HCT116 (cell line): Measurements from ENCODE around the gene COLEC11. TPM values are rescaled to one million over a fixed set of nuclear protein-coding genes. Genes with fewer than 3 reads are reported as not detected.

ENCODE experiments used
- ATAC-seq: fragments of 200-7000 bp; cut with Tn5 transposase; 2 replicates; pipeline ENCODE4 v1.9.1; 2020; ENCODE audit warnings: mild to moderate bottlenecking, moderate library complexity
- BruUV-seq: library from RNA; stranded (reverse); fragments of 400-500 nt; replicated peaks from 2 replicates; lab custom pipeline; 2021; lab: Mats Ljungman, UMichigan
- CTCF ChIA-PET: fragments of 300-600 bp; sonication (Branson Sonifier 250); formaldehyde crosslinking; loops from one replicate; lab custom pipeline; 2021; ENCODE audit warnings: antibody characterized with exemption; lab: Charles Lee
- POLR2A ChIA-PET: fragments of 300-600, 350-600 bp; sonication (Branson Sonifier 250); formaldehyde crosslinking; loops from one replicate; lab custom pipeline; 2021; ENCODE audit warnings: antibody characterized with exemption; lab: Charles Lee
- RAD21 ChIA-PET, 2 experiments: fragments of 300-600 bp; sonication (Branson Sonifier 250); formaldehyde crosslinking; loops; one replicate each; lab custom pipeline; 2023; ENCODE audit warnings: low total read pairs in 2 of 2; ENCODE audit not compliant: uncharacterized antibody in 2 of 2, unreplicated experiment in 2 of 2, low non-redundant PET in 1 of 2; lab: Charles Lee
- DNase-seq: peaks from one replicate; pipeline ENCODE4 v3.0.0-alpha.2; 2010; ENCODE audit warnings: low read depth, low spot score
- H2AFZ ChIP-seq: fragments of 200-600 bp; shearing (Covaris generic), sonication (generic); 2 replicates; pipeline ENCODE4 v1.6.1; 2017; ENCODE audit warnings: low read depth, mixed run types, mixed read lengths, antibody characterized with exemption, low read length; ENCODE audit not compliant: poor library complexity, severe bottlenecking
- H3K27ac ChIP-seq: 2 replicates; pipeline ENCODE4 v1.5.1; 2012; ENCODE audit warnings: low read depth, low read length
- H3K27me3 ChIP-seq: fragments of 200-600 bp; sonication (generic); 2 replicates; pipeline ENCODE4 v1.6.1; 2016; ENCODE audit warnings: mixed run types, low read length, mixed read lengths; ENCODE audit not compliant: insufficient read depth
- H3K36me3 ChIP-seq, 2 experiments: fragments of 200-500 bp in 1 of 2; fragments of 200-600 bp in 1 of 2; sonication (Bioruptor generic) in 1 of 2; sonication (generic) in 1 of 2; 2 replicates each; pipeline versions ENCODE4 v1.5.1 to v1.6.1; 2014 to 2016; ENCODE audit warnings: low read length in 2 of 2, inconsistent platforms in 1 of 2, mixed read lengths in 1 of 2, mixed run types in 1 of 2; ENCODE audit not compliant: insufficient read depth in 2 of 2, control insufficient read depth in 1 of 2
- H3K4me1 ChIP-seq, 2 experiments: fragments of 200-600 bp in 1 of 2; sonication (generic) in 1 of 2; 2 replicates each; pipeline versions ENCODE4 v1.5.1 to v1.6.1; 2012 to 2017; ENCODE audit warnings: low read length in 2 of 2, inconsistent platforms in 1 of 2, mild to moderate bottlenecking in 1 of 2, mixed read lengths in 1 of 2, mixed run types in 1 of 2, moderate library complexity in 1 of 2; ENCODE audit not compliant: insufficient read depth in 2 of 2, control insufficient read depth in 1 of 2
- H3K4me2 ChIP-seq: fragments of 200-600 bp; sonication (generic); 2 replicates; pipeline ENCODE4 v1.6.1; 2017; ENCODE audit warnings: mixed run types, low read length, mixed read lengths
- H3K4me3 ChIP-seq, 2 experiments: fragments of 200-600 bp in 1 of 2; sonication (generic) in 1 of 2; replicated peaks in 1 of 2; 2 replicates each; pipeline ENCODE4 v1.5.1; 2011 to 2016; ENCODE audit warnings: low read length in 2 of 2, control low read depth in 1 of 2, low read depth in 1 of 2, mild to moderate bottlenecking in 1 of 2, mixed read lengths in 1 of 2, mixed run types in 1 of 2
- H3K79me2 ChIP-seq: fragments of 200-600 bp; sonication (generic); 2 replicates; pipeline ENCODE4 v1.6.1; 2017; ENCODE audit warnings: mild to moderate bottlenecking, mixed run types, low read length, moderate library complexity, mixed read lengths; ENCODE audit not compliant: insufficient read depth
- H3K9ac ChIP-seq: fragments of 200-600 bp; sonication (generic); 2 replicates; pipeline ENCODE4 v1.6.1; 2016; ENCODE audit warnings: low read length, mixed read lengths
- H3K9me2 ChIP-seq: fragments of 200-600 bp; sonication (generic), shearing (Covaris generic); 2 replicates; pipeline ENCODE4 v1.6.1; 2017; ENCODE audit warnings: mixed run types, mild to moderate bottlenecking, moderate library complexity; ENCODE audit not compliant: insufficient read depth
- H3K9me3 ChIP-seq, 2 experiments: fragments of 200-500 bp in 1 of 2; fragments of 200-600 bp in 1 of 2; sonication (Bioruptor generic) in 1 of 2; sonication (generic) in 1 of 2; 2 replicates each; pipeline ENCODE4 v1.6.1; 2014 to 2017; ENCODE audit warnings: low read length in 2 of 2, mixed read lengths in 2 of 2, inconsistent platforms in 1 of 2, low read depth in 1 of 2, mild to moderate bottlenecking in 1 of 2, mixed run types in 1 of 2, moderate library complexity in 1 of 2; ENCODE audit not compliant: control insufficient read depth in 1 of 2, insufficient read depth in 1 of 2
- H4K20me1 ChIP-seq: fragments of 200-600 bp; sonication (generic), shearing (Covaris generic); 2 replicates; pipeline ENCODE4 v1.6.1; 2017; ENCODE audit warnings: mixed run types, mild to moderate bottlenecking, moderate library complexity; ENCODE audit not compliant: insufficient read depth
- EGR1 ChIP-seq: IDR thresholded peaks from 2 replicates; pipeline ENCODE4 v1.6.1; 2012; ENCODE audit warnings: low read depth
- EZH2 ChIP-seq: fragments of 200-600 bp; sonication (generic); IDR thresholded peaks from 2 replicates; pipeline ENCODE4 v1.6.1; 2017; ENCODE audit warnings: antibody characterized with exemption, mixed run types
- EZH2phosphoT487 ChIP-seq: fragments of 200-600 bp; IDR thresholded peaks from 2 replicates; pipeline ENCODE4 v1.6.1; 2018; ENCODE audit warnings: antibody characterized with exemption, borderline replicate concordance
- FOSL1 ChIP-seq: IDR thresholded peaks from 2 replicates; pipeline ENCODE4 v1.6.1; 2012; ENCODE audit warnings: low read depth
- JUND ChIP-seq: IDR thresholded peaks from 2 replicates; pipeline ENCODE4 v1.6.1; 2012
- POLR2A ChIP-seq: IDR thresholded peaks from 2 replicates; pipeline ENCODE4 v1.7.0; 2011; ENCODE audit warnings: borderline replicate concordance; ENCODE audit not compliant: insufficient read depth, insufficient read length; ENCODE audit errors: extremely low read depth
- POLR2AphosphoS5 ChIP-seq: IDR thresholded peaks from 2 replicates; pipeline ENCODE4 v1.6.1; 2011; ENCODE audit warnings: mild to moderate bottlenecking, low read depth, low read length, moderate library complexity
- RAD21 ChIP-seq: IDR thresholded peaks from 2 replicates; pipeline ENCODE4 v1.6.1; 2012; ENCODE audit warnings: low read depth, mild to moderate bottlenecking
- SIN3A ChIP-seq: IDR thresholded peaks from 2 replicates; pipeline ENCODE4 v1.6.1; 2012; ENCODE audit warnings: low read depth
- TCF7L2 ChIP-seq: IDR thresholded peaks from 2 replicates; pipeline ENCODE4 v1.7.0; 2011; ENCODE audit warnings: borderline replicate concordance, inconsistent platforms; ENCODE audit not compliant: insufficient read depth, insufficient read length; ENCODE audit errors: extremely low read depth
- YY1 ChIP-seq: IDR thresholded peaks from 2 replicates; pipeline ENCODE4 v1.6.1; 2011; ENCODE audit warnings: low read length, low read depth, moderate library complexity, mild to moderate bottlenecking; ENCODE audit not compliant: insufficient replicate concordance; ENCODE audit errors: extremely low read depth
- ZNF274 ChIP-seq: fragments of 200-500 bp; sonication (Bioruptor generic); IDR thresholded peaks from 2 replicates; pipeline ENCODE4 v1.6.1; 2014; ENCODE audit warnings: mild to moderate bottlenecking, low read depth, low read length, inconsistent platforms
- intact Hi-C: fragments of 100-400 bp; cut with micrococcal nuclease; formaldehyde crosslinking; loops from 2 replicates; pipeline ENCODE4 v1.10.0; 2022
- total RNA-seq: library from RNA; stranded (reverse); gene quantifications from one replicate; pipeline ENCODE4 v1.2.1, GENCODE V29; 2021; ENCODE audit not compliant: unreplicated experiment
- TF ChIP-seq, protein P1 (sequence below): IDR thresholded peaks from 2 replicates; pipeline ENCODE4 v1.6.1; 2012; ENCODE audit warnings: low read depth
- TF ChIP-seq, protein P2 (sequence below): IDR thresholded peaks from 2 replicates; pipeline ENCODE4 v1.6.1; 2011; ENCODE audit warnings: mild to moderate bottlenecking, low read length, moderate library complexity; ENCODE audit not compliant: insufficient replicate concordance; ENCODE audit errors: extremely low read depth
- TF ChIP-seq, protein P3 (sequence below): IDR thresholded peaks from 2 replicates; pipeline ENCODE4 v1.6.1; 2012

Gene COLEC11
- total RNA-seq, 1 experiment from 2014 or later, result 0.15 TPM

DNA sequence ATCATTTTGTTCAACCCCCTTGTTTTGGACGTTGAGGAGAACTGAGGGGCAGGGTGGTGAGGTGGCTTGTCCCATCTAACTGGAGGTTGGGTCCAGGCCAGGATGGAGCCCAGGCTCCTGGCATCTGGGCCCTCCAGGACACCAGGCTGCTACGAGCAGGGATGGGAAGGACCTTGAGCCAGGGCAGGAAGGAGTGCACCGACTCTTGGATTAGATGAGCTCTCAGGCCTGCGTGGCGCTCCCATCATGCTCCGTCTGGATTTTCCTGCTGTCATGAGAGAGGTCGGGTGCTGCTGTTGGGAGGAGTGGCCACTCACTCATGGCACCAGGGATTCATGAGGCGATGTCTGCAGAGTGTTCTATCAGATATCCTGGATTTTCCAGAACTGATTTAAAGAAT lies 44.7 kb downstream of the COLEC11 start:
- H2AFZ ChIP-seq, result no peak overlapping the region
- TF ChIP-seq RAD21 (no peak), EGR1 (no peak), ZNF274 (no peak)
- POLR2A ChIA-PET, result no interaction called here
- BruUV-seq, result no TSS peak
- intact Hi-C loops, result no loop called here
- no peaks in the 10 kb centered on the region for H3K9me2 ChIP-seq
- no peak overlapping the region for H3K4me2 ChIP-seq
- no peaks in the 10 kb centered on the region for H3K36me3 ChIP-seq
- no peak overlapping the region for H3K27ac ChIP-seq
- H3K79me2 ChIP-seq, result no peaks in the 10 kb centered on the region
- RAD21 ChIA-PET, result no interaction called here
- H3K27me3 ChIP-seq, result no peaks in the 10 kb centered on the region
- no peak overlapping the region for H3K9ac ChIP-seq
- H3K9me3 ChIP-seq, result no peaks in the 10 kb centered on the region
- ATAC-seq (no peak), DNase-seq (no peak)
- H4K20me1 ChIP-seq, result no peaks in the 10 kb centered on the region
- H3K4me3 ChIP-seq, result no peak overlapping the region
- H3K4me1 ChIP-seq, result no peaks in the 10 kb centered on the region
- CTCF ChIA-PET, result no interaction called here

DNA sequence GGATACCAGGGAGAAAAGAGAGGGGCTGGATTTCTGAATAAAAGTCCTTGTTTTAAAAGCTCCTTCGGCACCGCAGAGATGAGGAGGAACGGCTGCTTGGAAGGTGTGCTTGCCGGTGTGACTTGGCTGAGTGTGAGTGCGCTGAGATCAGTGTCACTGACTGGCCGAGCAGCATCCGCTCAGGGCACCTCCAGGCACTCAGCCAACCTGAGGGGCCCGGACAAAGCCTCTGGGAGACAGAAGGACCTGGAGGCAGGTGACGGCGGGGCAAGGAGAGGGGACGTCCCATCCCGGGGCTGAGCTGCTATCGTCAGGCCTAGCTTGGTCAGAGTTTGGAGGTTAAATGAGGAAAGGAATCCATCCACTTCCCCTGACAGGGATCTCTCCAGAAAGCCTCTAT lies 46.3 kb downstream of the COLEC11 start:
- no TSS peak for BruUV-seq
- Histone ChIP-seq H3K27ac (no peak overlapping the region), H4K20me1 (no peaks in the 10 kb centered on the region), H3K79me2 (no peaks in the 10 kb centered on the region), H3K4me2 (no peak overlapping the region), H3K4me3 (no peak overlapping the region), H3K9ac (no peak overlapping the region), H3K9me3 (no peaks in the 10 kb centered on the region), H2AFZ (no peak overlapping the region), H3K9me2 (no peaks in the 10 kb centered on the region), H3K36me3 (no peaks in the 10 kb centered on the region), H3K4me1 (no peaks in the 10 kb centered on the region), H3K27me3 (no peaks in the 10 kb centered on the region)
- ATAC-seq, result no peak
- intact Hi-C loops, result no loop called here
- ChIA-PET POLR2A (no interaction called here), RAD21 (no interaction called here), CTCF (no interaction called here)
- DNase-seq, result no peak
- TF ChIP-seq POLR2AphosphoS5 (no peak), YY1 (no peak), EZH2 (no peak), JUND (no peak), SIN3A (no peak), RAD21 (no peak), EZH2phosphoT487 (no peak), EGR1 (no peak), POLR2A (no peak), FOSL1 (no peak), TCF7L2 (no peak)
- TF ChIP-seq, protein P1, sequence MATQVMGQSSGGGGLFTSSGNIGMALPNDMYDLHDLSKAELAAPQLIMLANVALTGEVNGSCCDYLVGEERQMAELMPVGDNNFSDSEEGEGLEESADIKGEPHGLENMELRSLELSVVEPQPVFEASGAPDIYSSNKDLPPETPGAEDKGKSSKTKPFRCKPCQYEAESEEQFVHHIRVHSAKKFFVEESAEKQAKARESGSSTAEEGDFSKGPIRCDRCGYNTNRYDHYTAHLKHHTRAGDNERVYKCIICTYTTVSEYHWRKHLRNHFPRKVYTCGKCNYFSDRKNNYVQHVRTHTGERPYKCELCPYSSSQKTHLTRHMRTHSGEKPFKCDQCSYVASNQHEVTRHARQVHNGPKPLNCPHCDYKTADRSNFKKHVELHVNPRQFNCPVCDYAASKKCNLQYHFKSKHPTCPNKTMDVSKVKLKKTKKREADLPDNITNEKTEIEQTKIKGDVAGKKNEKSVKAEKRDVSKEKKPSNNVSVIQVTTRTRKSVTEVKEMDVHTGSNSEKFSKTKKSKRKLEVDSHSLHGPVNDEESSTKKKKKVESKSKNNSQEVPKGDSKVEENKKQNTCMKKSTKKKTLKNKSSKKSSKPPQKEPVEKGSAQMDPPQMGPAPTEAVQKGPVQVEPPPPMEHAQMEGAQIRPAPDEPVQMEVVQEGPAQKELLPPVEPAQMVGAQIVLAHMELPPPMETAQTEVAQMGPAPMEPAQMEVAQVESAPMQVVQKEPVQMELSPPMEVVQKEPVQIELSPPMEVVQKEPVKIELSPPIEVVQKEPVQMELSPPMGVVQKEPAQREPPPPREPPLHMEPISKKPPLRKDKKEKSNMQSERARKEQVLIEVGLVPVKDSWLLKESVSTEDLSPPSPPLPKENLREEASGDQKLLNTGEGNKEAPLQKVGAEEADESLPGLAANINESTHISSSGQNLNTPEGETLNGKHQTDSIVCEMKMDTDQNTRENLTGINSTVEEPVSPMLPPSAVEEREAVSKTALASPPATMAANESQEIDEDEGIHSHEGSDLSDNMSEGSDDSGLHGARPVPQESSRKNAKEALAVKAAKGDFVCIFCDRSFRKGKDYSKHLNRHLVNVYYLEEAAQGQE, result no peak
- TF ChIP-seq, protein P2, sequence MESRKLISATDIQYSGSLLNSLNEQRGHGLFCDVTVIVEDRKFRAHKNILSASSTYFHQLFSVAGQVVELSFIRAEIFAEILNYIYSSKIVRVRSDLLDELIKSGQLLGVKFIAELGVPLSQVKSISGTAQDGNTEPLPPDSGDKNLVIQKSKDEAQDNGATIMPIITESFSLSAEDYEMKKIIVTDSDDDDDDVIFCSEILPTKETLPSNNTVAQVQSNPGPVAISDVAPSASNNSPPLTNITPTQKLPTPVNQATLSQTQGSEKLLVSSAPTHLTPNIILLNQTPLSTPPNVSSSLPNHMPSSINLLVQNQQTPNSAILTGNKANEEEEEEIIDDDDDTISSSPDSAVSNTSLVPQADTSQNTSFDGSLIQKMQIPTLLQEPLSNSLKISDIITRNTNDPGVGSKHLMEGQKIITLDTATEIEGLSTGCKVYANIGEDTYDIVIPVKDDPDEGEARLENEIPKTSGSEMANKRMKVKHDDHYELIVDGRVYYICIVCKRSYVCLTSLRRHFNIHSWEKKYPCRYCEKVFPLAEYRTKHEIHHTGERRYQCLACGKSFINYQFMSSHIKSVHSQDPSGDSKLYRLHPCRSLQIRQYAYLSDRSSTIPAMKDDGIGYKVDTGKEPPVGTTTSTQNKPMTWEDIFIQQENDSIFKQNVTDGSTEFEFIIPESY, result no peak
- TF ChIP-seq, protein P3, sequence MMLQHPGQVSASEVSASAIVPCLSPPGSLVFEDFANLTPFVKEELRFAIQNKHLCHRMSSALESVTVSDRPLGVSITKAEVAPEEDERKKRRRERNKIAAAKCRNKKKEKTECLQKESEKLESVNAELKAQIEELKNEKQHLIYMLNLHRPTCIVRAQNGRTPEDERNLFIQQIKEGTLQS, result no peak
- TF ChIP-seq, all 23 proteins: peak for 0
